ENCODE data around the gene TEKT2.

GRCh38 chr1:36109041-36109679, 25.3 kb downstream of the TEKT2 start:
- TF ChIP-seq YY1 (IDR thresholded peaks at IDR 0.05; ENCODE audit: insufficient read depth, insufficient read length): no peak
- no peak for TF ChIP-seq ZNF274 (IDR thresholded peaks at IDR 0.05; ENCODE audit: low read depth, low read length)
